SK-N-SH treated with all-trans-retinoic acid at 6 μM for 48 hours (cell line): ENCODE results near the gene SP1.
A peak's percentile ranks its signal among the peaks of the same experiment; 100 is the strongest.

Experiments
- ATAC-seq: fragments of 200-7000 bp; cut with Tn5 transposase; 3 replicates; pipeline ENCODE4 v1.9.1; 2020; ENCODE audit warnings: mild to moderate bottlenecking, moderate library complexity
- ARNTL ChIP-seq: fragments of 450-650 bp; formaldehyde crosslinking; IDR thresholded peaks from 2 replicates; pipeline ENCODE4 v1.5.0; 2020; ENCODE audit warnings: low read depth, mild to moderate bottlenecking, moderate library complexity, borderline replicate concordance
- BACH2 ChIP-seq: fragments of 250-450 bp; sonication (Bioruptor Pico); IDR thresholded peaks from 2 replicates; pipeline ENCODE4 v1.9.0; 2021; ENCODE audit warnings: mild to moderate bottlenecking, borderline replicate concordance
- CSDC2 ChIP-seq: fragments of 250-450 bp; sonication (Bioruptor Pico); IDR thresholded peaks from 2 replicates; pipeline ENCODE4 v1.5.0; 2020; ENCODE audit warnings: mild to moderate bottlenecking, moderate library complexity
- ESRRG ChIP-seq: fragments of 250-450 bp; sonication (Bioruptor Pico); IDR thresholded peaks from 2 replicates; pipeline ENCODE4 v1.6.1; 2021; ENCODE audit warnings: mild to moderate bottlenecking
- GLIS3 ChIP-seq: fragments of 250-450 bp; sonication (Bioruptor Pico); IDR thresholded peaks from 2 replicates; pipeline ENCODE4 v1.5.0; 2020; ENCODE audit warnings: mild to moderate bottlenecking, moderate library complexity
- ISL1 ChIP-seq: fragments of 250-450 bp; sonication (Bioruptor Pico); IDR thresholded peaks from 2 replicates; pipeline ENCODE4 v2.1.2; 2022; ENCODE audit warnings: mild to moderate bottlenecking, moderate library complexity
- OSR1 ChIP-seq: fragments of 250-450 bp; sonication (Bioruptor Pico); IDR thresholded peaks from 2 replicates; pipeline ENCODE4 v1.8.0; 2022; ENCODE audit warnings: moderate library complexity, mild to moderate bottlenecking, inconsistent platforms
- PPARA ChIP-seq: fragments of 250-450 bp; sonication (Bioruptor Pico); IDR thresholded peaks from 2 replicates; pipeline ENCODE4 v1.5.0; 2020; ENCODE audit warnings: mild to moderate bottlenecking, borderline replicate concordance
- RARB ChIP-seq: fragments of 250-450 bp; sonication (Bioruptor Pico); IDR thresholded peaks from 2 replicates; pipeline ENCODE4 v1.8.0; 2021; ENCODE audit warnings: mild to moderate bottlenecking, moderate library complexity
- SNAI2 ChIP-seq: fragments of 250-450 bp; sonication (Bioruptor Pico); IDR thresholded peaks from 2 replicates; pipeline ENCODE4 v1.5.0; 2020; ENCODE audit warnings: mild to moderate bottlenecking, moderate library complexity
- TCF4 ChIP-seq: fragments of 250-450 bp; sonication (Bioruptor Pico); IDR thresholded peaks from 2 replicates; pipeline ENCODE4 v1.8.0; 2021; ENCODE audit warnings: mild to moderate bottlenecking, moderate library complexity, borderline replicate concordance
- TOX ChIP-seq: fragments of 250-450 bp; sonication (Bioruptor Pico); IDR thresholded peaks from 2 replicates; pipeline ENCODE4 v1.8.0; 2021; ENCODE audit warnings: mild to moderate bottlenecking, moderate library complexity, borderline replicate concordance
- ZC3H10 ChIP-seq: fragments of 250-450 bp; sonication (Bioruptor Pico); IDR thresholded peaks from 2 replicates; pipeline ENCODE4 v1.5.1; 2021; ENCODE audit warnings: mild to moderate bottlenecking, moderate library complexity
- ZFP3 ChIP-seq: fragments of 250-450 bp; sonication (Bioruptor Pico); IDR thresholded peaks from 2 replicates; pipeline ENCODE4 v1.5.0; 2020; ENCODE audit warnings: mild to moderate bottlenecking, moderate library complexity
- ZFP30 ChIP-seq: fragments of 450-650 bp; formaldehyde crosslinking; IDR thresholded peaks from 2 replicates; pipeline ENCODE4 v1.5.0; 2022; ENCODE audit warnings: mild to moderate bottlenecking, moderate library complexity
- ZNF565 ChIP-seq: fragments of 450-650 bp; formaldehyde crosslinking; conservative IDR thresholded peaks from 2 replicates; pipeline ENCODE4 v1.5.0; 2020; ENCODE audit warnings: low read depth, mild to moderate bottlenecking, moderate library complexity
- ZNF70 ChIP-seq: fragments of 450-650 bp; formaldehyde crosslinking; IDR thresholded peaks from 2 replicates; pipeline ENCODE4 v1.5.0; 2020; ENCODE audit warnings: mild to moderate bottlenecking, moderate library complexity
- ZNF8 ChIP-seq: fragments of 450-650 bp; formaldehyde crosslinking; IDR thresholded peaks from 2 replicates; pipeline ENCODE4 v1.5.0; 2020; ENCODE audit warnings: mild to moderate bottlenecking, moderate library complexity
- TF ChIP-seq, protein P1 (sequence below): fragments of 250-450 bp; sonication (Bioruptor Pico); IDR thresholded peaks from 2 replicates; pipeline ENCODE4 v1.5.1; 2020; ENCODE audit warnings: low read depth, mild to moderate bottlenecking, moderate library complexity
- TF ChIP-seq, protein P2 (sequence below): fragments of 250-450 bp; sonication (Bioruptor Pico); IDR thresholded peaks from 2 replicates; pipeline ENCODE4 v1.5.0; 2020; ENCODE audit warnings: mild to moderate bottlenecking, moderate library complexity
- TF ChIP-seq, protein P3 (sequence below): fragments of 250-450 bp; sonication (Bioruptor Pico); IDR thresholded peaks from 2 replicates; pipeline ENCODE4 v1.5.1; 2021; ENCODE audit warnings: mild to moderate bottlenecking, moderate library complexity
- TF ChIP-seq, protein P4 (sequence below): fragments of 250-450 bp; sonication (Bioruptor Pico); IDR thresholded peaks from 2 replicates; pipeline ENCODE4 v1.8.0; 2021; ENCODE audit warnings: low read depth, mild to moderate bottlenecking, moderate library complexity, borderline replicate concordance

SP1 gene

GRCh38 chr12:53427905-53428594 lies 48.1 kb downstream of the SP1 start:
- TF ChIP-seq TCF4 (CRISPR knock-in tag) (no peak), ISL1 (CRISPR knock-in tag) (no peak), ZNF70 (CRISPR knock-in tag) (no peak), ZFP3 (CRISPR knock-in tag) (no peak), RARB (CRISPR knock-in tag) (no peak), ZFP30 (CRISPR knock-in tag) (no peak), ESRRG (no peak), ZNF565 (CRISPR knock-in tag) (no peak), PPARA (no peak), TOX (CRISPR knock-in tag) (no peak), ZNF8 (CRISPR knock-in tag) (no peak), CSDC2 (CRISPR knock-in tag) (no peak), OSR1 (CRISPR knock-in tag) (no peak)
- TF ChIP-seq, protein P1, sequence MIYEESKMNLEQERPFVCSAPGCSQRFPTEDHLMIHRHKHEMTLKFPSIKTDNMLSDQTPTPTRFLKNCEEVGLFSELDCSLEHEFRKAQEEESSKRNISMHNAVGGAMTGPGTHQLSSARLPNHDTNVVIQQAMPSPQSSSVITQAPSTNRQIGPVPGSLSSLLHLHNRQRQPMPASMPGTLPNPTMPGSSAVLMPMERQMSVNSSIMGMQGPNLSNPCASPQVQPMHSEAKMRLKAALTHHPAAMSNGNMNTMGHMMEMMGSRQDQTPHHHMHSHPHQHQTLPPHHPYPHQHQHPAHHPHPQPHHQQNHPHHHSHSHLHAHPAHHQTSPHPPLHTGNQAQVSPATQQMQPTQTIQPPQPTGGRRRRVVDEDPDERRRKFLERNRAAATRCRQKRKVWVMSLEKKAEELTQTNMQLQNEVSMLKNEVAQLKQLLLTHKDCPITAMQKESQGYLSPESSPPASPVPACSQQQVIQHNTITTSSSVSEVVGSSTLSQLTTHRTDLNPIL (CRISPR knock-in tag), result no peak
- TF ChIP-seq, protein P2, sequence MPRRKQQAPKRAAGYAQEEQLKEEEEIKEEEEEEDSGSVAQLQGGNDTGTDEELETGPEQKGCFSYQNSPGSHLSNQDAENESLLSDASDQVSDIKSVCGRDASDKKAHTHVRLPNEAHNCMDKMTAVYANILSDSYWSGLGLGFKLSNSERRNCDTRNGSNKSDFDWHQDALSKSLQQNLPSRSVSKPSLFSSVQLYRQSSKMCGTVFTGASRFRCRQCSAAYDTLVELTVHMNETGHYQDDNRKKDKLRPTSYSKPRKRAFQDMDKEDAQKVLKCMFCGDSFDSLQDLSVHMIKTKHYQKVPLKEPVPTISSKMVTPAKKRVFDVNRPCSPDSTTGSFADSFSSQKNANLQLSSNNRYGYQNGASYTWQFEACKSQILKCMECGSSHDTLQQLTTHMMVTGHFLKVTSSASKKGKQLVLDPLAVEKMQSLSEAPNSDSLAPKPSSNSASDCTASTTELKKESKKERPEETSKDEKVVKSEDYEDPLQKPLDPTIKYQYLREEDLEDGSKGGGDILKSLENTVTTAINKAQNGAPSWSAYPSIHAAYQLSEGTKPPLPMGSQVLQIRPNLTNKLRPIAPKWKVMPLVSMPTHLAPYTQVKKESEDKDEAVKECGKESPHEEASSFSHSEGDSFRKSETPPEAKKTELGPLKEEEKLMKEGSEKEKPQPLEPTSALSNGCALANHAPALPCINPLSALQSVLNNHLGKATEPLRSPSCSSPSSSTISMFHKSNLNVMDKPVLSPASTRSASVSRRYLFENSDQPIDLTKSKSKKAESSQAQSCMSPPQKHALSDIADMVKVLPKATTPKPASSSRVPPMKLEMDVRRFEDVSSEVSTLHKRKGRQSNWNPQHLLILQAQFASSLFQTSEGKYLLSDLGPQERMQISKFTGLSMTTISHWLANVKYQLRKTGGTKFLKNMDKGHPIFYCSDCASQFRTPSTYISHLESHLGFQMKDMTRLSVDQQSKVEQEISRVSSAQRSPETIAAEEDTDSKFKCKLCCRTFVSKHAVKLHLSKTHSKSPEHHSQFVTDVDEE, result no peak
- TF ChIP-seq, protein P3, sequence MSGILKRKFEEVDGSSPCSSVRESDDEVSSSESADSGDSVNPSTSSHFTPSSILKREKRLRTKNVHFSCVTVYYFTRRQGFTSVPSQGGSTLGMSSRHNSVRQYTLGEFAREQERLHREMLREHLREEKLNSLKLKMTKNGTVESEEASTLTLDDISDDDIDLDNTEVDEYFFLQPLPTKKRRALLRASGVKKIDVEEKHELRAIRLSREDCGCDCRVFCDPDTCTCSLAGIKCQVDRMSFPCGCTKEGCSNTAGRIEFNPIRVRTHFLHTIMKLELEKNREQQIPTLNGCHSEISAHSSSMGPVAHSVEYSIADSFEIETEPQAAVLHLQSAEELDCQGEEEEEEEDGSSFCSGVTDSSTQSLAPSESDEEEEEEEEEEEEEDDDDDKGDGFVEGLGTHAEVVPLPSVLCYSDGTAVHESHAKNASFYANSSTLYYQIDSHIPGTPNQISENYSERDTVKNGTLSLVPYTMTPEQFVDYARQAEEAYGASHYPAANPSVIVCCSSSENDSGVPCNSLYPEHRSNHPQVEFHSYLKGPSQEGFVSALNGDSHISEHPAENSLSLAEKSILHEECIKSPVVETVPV (CRISPR knock-in tag), result no peak
- TF ChIP-seq, protein P4, sequence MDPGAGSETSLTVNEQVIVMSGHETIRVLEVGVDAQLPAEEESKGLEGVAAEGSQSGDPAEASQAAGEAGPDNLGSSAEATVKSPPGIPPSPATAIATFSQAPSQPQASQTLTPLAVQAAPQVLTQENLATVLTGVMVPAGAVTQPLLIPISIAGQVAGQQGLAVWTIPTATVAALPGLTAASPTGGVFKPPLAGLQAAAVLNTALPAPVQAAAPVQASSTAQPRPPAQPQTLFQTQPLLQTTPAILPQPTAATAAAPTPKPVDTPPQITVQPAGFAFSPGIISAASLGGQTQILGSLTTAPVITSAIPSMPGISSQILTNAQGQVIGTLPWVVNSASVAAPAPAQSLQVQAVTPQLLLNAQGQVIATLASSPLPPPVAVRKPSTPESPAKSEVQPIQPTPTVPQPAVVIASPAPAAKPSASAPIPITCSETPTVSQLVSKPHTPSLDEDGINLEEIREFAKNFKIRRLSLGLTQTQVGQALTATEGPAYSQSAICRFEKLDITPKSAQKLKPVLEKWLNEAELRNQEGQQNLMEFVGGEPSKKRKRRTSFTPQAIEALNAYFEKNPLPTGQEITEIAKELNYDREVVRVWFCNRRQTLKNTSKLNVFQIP, result no peak
- TF ChIP-seq, all 23 proteins: peak for 0
- ATAC-seq, result peak; percentile 84

GRCh38 chr12:53428741-53429140 lies 48.8 kb downstream of the SP1 start:
- no peak; the same call in 2 of the 3 replicates for ATAC-seq
- TF ChIP-seq SNAI2 (CRISPR knock-in tag) (no peak), TOX (CRISPR knock-in tag) (no peak), CSDC2 (CRISPR knock-in tag) (no peak), OSR1 (CRISPR knock-in tag) (no peak), ARNTL (CRISPR knock-in tag) (no peak), RARB (CRISPR knock-in tag) (no peak), ZC3H10 (CRISPR knock-in tag) (no peak), GLIS3 (CRISPR knock-in tag) (no peak), BACH2 (CRISPR knock-in tag) (no peak), ZNF565 (CRISPR knock-in tag) (no peak)
- TF ChIP-seq, protein P1 (CRISPR knock-in tag), result no peak

- no peak for ATAC-seq
- TF ChIP-seq ISL1 (CRISPR knock-in tag) (no peak), SNAI2 (CRISPR knock-in tag) (no peak), ZFP30 (CRISPR knock-in tag) (no peak), BACH2 (CRISPR knock-in tag) (no peak), ZNF8 (CRISPR knock-in tag) (no peak), ESRRG (no peak), GLIS3 (CRISPR knock-in tag) (no peak), ZNF565 (CRISPR knock-in tag) (no peak), ARNTL (CRISPR knock-in tag) (no peak), OSR1 (CRISPR knock-in tag) (no peak), PPARA (no peak), TOX (CRISPR knock-in tag) (no peak)
- TF ChIP-seq, protein P4, result no peak
- TF ChIP-seq, protein P2, result no peak
Measured at GRCh38 chr12:53430116-53430515, 50.1 kb downstream of the SP1 start.
